ENCODE measurements around the gene CMTM5. TPM values are rescaled to one million over a fixed set of nuclear protein-coding genes. Genes with fewer than 3 reads are reported as not detected.
"Not testable (repeated sequence)": the region's sequence is repeated elsewhere in the genome, so short reads cannot be mapped to it uniquely, and the experiment has no call there.

Gene CMTM5
- total RNA-seq, 1 donor from 2014 or later: 2.9 TPM

DNA sequence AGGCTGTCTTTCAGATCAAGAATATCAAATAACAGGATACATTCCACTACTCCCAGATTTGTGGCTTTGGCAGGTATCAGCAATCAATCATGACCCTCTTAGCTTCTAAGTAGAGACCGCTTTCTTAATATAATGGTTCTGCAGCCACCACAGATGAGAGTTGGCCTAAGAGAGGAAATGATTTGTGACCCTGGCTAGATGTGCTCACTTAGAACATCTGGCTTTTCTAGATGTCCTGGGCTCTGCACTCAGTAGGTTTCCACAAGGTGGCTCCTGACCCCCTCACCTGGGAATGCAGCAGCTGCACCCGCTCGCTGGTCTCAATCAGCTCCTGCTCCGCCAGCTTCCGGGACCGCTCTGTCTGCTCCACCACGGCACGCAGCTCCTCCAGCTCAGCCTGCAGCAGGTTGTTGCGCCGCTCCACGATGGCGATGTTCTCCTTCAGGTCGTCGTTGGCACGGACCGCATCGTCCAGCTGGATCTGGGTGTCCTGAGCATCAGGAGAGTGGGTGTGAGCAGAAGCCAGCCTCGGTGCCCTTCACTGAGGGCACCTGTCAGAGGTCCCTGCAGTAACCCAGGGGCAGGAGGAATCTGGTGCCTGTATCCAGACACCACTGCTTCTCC is 8.9 kb downstream of the CMTM5 start:
- DNase-seq (ENCODE audit: low spot score in 2 of 2): no peak
- no peak overlapping the region for H3K27ac ChIP-seq
- no peaks in the 10 kb centered on the region for H3K9me3 ChIP-seq
- H3K4me3 ChIP-seq: no peak overlapping the region
- H3K27me3 ChIP-seq: no peaks in the 10 kb centered on the region
- H3K4me1 ChIP-seq: no peaks in the 10 kb centered on the region
- TF ChIP-seq, protein P1, sequence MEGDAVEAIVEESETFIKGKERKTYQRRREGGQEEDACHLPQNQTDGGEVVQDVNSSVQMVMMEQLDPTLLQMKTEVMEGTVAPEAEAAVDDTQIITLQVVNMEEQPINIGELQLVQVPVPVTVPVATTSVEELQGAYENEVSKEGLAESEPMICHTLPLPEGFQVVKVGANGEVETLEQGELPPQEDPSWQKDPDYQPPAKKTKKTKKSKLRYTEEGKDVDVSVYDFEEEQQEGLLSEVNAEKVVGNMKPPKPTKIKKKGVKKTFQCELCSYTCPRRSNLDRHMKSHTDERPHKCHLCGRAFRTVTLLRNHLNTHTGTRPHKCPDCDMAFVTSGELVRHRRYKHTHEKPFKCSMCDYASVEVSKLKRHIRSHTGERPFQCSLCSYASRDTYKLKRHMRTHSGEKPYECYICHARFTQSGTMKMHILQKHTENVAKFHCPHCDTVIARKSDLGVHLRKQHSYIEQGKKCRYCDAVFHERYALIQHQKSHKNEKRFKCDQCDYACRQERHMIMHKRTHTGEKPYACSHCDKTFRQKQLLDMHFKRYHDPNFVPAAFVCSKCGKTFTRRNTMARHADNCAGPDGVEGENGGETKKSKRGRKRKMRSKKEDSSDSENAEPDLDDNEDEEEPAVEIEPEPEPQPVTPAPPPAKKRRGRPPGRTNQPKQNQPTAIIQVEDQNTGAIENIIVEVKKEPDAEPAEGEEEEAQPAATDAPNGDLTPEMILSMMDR (IDR thresholded peaks at IDR 0.05): no peak
- no peaks in the 10 kb centered on the region for H3K36me3 ChIP-seq
- intact Hi-C loops (cut with DNase I): no loop called here

DNA sequence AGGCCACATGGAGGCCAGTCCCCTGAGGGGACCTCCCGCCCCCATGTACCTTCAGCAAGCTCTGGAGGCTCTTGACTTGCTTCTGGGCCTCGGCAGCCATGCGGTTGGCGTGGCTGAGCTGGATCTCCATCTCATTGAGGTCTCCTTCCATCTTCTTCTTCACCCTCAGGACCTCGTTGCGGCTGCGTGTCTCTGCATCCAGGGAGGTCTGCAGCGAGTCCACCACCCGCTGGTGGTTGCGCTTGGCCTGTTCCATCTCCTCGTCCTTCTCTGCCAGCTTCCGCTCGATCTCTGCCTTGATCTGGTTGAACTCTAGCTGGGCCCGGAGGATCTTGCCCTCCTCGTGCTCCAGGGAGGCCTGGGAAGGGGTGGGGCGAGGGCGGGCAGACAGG is 9.4 kb downstream of the CMTM5 start:
- H3K27me3 ChIP-seq; DNase-seq (ENCODE audit: low spot score in 2 of 2); H3K4me1 ChIP-seq; H3K27ac ChIP-seq; H3K9me3 ChIP-seq; intact Hi-C loops (cut with DNase I); H3K4me3 ChIP-seq; H3K36me3 ChIP-seq: not testable (repeated sequence)

DNA sequence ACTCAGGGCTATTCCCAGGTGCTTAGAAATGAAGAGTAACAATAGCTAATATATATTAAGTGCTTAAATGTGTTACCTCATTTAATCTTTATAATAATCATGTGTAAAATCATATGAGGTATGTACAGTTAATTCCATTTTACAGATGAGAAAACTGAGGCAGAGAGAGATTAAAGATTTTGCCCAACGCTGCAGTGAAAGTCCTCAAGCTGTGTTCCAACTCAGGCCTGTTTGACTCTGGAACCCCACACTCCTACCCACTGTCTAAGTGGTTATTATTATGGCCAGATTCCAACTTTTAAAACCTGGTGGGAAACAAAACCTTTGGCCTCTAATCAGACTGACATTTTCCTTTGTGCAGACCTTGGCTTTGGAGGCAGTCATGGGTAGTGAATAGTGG is 10.2 kb downstream of the CMTM5 start:
- Histone ChIP-seq H3K4me3 (no peak overlapping the region), H3K36me3 (no peaks in the 10 kb centered on the region), H3K9me3 (no peaks in the 10 kb centered on the region), H3K4me1 (no peaks in the 10 kb centered on the region), H3K27me3 (no peaks in the 10 kb centered on the region), H3K27ac (no peak overlapping the region)
- TF ChIP-seq, protein P1 (IDR thresholded peaks at IDR 0.05): no peak
- DNase-seq (ENCODE audit: low spot score in 2 of 2): no peak
- intact Hi-C loops (cut with DNase I): no loop called here

DNA sequence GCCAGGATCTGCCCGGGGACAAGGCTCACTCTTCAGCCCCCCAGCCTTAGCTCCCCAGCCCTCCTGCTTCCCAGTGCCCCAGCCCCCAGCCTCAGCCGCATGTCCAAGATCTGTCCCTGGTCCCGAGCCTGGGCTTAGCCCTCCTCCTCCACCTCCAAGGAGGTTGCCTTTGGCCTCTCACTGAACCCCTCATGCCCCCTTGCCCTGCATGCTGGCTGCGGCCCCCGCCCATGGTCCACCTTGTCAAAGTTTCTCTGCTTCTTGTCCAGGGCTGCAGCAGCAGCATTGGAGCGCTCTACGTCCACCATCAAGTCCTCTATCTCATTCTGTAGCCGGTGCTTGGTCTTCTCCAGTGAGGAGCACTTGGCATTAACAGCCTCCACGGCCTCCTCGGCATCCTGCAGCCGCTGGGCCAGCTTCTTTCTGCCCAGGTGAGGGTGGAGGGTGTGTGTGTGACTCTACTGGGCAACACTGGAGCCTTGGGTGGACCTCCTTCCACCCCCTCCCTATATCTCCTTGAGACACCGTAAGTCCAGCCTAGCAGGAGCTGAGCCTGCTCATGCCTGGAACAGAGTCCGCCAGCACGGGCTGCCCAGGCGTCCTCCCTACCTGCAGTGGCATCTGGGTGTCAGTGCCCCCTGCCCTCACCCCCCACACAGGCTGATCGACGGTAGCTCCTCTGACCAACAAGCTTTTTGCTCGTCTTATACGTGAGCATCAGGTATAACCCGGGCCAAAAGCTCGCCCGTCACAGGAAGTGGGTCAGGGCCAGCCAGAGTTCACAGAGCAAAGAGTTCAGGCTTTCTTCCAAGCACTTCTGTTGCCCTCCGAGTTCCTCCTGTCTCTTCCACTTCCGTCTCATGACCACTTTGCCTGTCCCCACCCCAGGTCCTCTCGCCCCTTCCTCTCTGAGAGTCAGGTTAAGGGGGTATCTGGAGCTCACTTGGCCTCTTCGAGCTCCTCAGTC is 11.4 kb downstream of the CMTM5 start:
- no peaks in the 10 kb centered on the region for H3K27me3 ChIP-seq
- intact Hi-C loops (cut with DNase I): no loop called here
- no peak overlapping the region for H3K27ac ChIP-seq
- H3K9me3 ChIP-seq: no peaks in the 10 kb centered on the region
- DNase-seq (ENCODE audit: low spot score in 2 of 2): no peak
- no peaks in the 10 kb centered on the region for H3K36me3 ChIP-seq
- no peak overlapping the region for H3K4me3 ChIP-seq
- no peaks in the 10 kb centered on the region for H3K4me1 ChIP-seq
- TF ChIP-seq, protein P1 (IDR thresholded peaks at IDR 0.05): no peak

DNA sequence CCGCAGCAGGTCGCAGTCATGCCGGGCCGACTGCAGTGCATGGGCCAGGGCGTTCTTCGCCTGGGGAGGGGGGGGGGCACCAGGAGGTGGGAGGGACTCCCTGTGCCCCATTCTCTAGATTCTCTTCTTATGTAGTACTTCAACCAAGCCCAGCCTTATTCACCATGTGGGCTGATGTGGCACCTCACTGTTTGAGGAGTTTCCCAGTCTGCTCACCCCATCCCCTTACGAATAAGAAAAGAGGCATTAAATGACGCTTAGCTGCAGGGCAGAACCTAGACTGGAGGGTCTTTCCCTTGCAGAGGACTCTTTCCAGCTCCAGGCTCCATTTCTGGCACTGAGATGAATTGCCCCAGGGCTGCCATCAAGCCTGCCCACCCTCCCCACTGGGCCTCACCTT is 12.2 kb downstream of the CMTM5 start:
- no peak overlapping the region for H3K4me3 ChIP-seq
- no peak overlapping the region for H3K27ac ChIP-seq
- TF ChIP-seq, protein P1 (IDR thresholded peaks at IDR 0.05): no peak
- no peaks in the 10 kb centered on the region for H3K9me3 ChIP-seq
- H3K27me3 ChIP-seq: no peaks in the 10 kb centered on the region
- no peaks in the 10 kb centered on the region for H3K4me1 ChIP-seq
- intact Hi-C loops (cut with DNase I): no loop called here
- H3K36me3 ChIP-seq: no peaks in the 10 kb centered on the region
- DNase-seq (ENCODE audit: low spot score in 2 of 2): no peak

DNA sequence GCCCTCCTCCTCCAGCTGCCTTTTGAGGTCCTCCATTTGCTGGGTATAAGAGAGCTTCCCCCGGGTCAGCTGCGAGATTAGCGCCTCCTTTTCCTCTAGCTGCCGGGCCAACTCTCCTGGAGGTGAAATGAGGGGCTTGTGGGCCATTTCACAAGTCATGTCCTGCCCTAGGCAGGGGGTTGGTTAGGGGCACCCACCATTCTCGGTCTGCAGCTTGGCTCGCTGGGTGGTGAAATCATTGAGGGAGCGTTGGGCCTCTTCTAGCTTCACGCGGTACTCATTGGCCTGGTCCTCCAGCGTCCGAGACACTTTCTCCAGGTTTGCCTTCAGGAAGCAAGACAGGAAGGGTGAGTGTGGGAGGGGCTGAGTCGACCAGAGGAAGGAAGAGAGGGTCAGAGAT is 12.6 kb downstream of the CMTM5 start:
- no peak overlapping the region for H3K4me3 ChIP-seq
- no peak overlapping the region for H3K27ac ChIP-seq
- intact Hi-C loops (cut with DNase I): no loop called here
- no peaks in the 10 kb centered on the region for H3K27me3 ChIP-seq
- H3K9me3 ChIP-seq: no peaks in the 10 kb centered on the region
- H3K36me3 ChIP-seq: no peaks in the 10 kb centered on the region
- TF ChIP-seq, protein P1 (IDR thresholded peaks at IDR 0.05): no peak
- DNase-seq (ENCODE audit: low spot score in 2 of 2): no peak
- no peaks in the 10 kb centered on the region for H3K4me1 ChIP-seq

DNA sequence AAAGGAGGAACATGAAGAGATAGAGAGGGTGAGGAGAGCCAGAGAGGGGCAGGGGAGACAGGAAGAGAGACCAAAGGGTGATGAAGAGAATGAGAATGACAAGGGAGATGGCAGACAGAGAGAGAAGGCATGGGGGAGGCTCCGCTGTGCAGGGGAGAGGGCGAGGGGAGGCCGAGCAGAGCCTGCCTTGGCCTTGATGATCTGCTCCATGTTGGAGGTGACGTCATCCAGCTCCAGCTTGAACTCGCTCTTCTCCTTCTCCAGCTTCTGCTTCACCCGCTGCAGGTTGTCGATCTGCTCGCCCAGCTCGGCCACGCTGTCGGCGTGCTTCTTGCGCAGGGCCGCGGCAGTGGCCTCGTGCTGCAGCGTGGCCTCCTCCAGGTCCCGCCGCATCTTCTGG is 13.0 kb downstream of the CMTM5 start:
- H3K27ac ChIP-seq; H3K4me1 ChIP-seq; H3K9me3 ChIP-seq; H3K27me3 ChIP-seq; H3K36me3 ChIP-seq; DNase-seq (ENCODE audit: low spot score in 2 of 2); H3K4me3 ChIP-seq; intact Hi-C loops (cut with DNase I): not testable (repeated sequence)
